Endothelial cell of umbilical vein (primary cell): ENCODE data around the gene LRP2. TPM values are rescaled to one million over a fixed set of nuclear protein-coding genes. Genes with fewer than 3 reads are reported as not detected.

Experiments used
- BruUV-seq: library from RNA; stranded (reverse); fragments of 400-500 nt; replicated peaks from 2 replicates; lab custom pipeline; 2021; lab: Mats Ljungman, UMichigan
- CTCF ChIA-PET: fragments of 300-600, 350-600 bp; sonication (Branson Sonifier 250); formaldehyde crosslinking; loops from one replicate; lab custom pipeline; 2021; ENCODE audit warnings: antibody characterized with exemption, inconsistent platforms; lab: Charles Lee
- POLR2A ChIA-PET: fragments of 300-600, 350-600 bp; sonication (Branson Sonifier 250); formaldehyde crosslinking; loops from one replicate; lab custom pipeline; 2021; ENCODE audit warnings: antibody characterized with exemption, inconsistent platforms; lab: Charles Lee
- DNase-seq: peaks from one replicate; pipeline ENCODE4 v3.0.0-alpha.2; 2011; ENCODE audit warnings: low read depth, low spot score
- FAIRE-seq: peaks from 2 replicates; lab custom pipeline; 2011; peaks lifted over from hg19 to GRCh38; lab: Jason Lieb, UNC
- H2AFZ ChIP-seq: 2 replicates; pipeline ENCODE4 v1.6.0; 2012; ENCODE audit warnings: low read depth, low read length, control low read depth, inconsistent platforms
- H3K27ac ChIP-seq: 2 replicates; pipeline ENCODE4 v1.5.1; 2011; ENCODE audit warnings: low read depth, mild to moderate bottlenecking, control low read depth, low read length, moderate library complexity; ENCODE audit not compliant: insufficient read depth
- H3K27me3 ChIP-seq, 2 experiments: 2 replicates each; pipeline versions ENCODE4 v1.6.0 to v1.6.1; 2011; ENCODE audit warnings: low read length in 2 of 2, mixed read lengths in 1 of 2; ENCODE audit not compliant: control insufficient read depth in 2 of 2, insufficient read depth in 2 of 2
- H3K36me3 ChIP-seq, 2 experiments: 2 replicates in 1 of 2; 3 replicates in 1 of 2; pipeline ENCODE4 v1.5.1; 2011; ENCODE audit warnings: low read length in 2 of 2, mild to moderate bottlenecking in 1 of 2, moderate library complexity in 1 of 2; ENCODE audit not compliant: control insufficient read depth in 2 of 2, insufficient read depth in 2 of 2; ENCODE audit errors: extremely low read depth in 1 of 2
- H3K4me1 ChIP-seq: 3 replicates; pipeline ENCODE4 v1.5.1; 2011; ENCODE audit warnings: mild to moderate bottlenecking, low read length; ENCODE audit not compliant: control insufficient read depth, insufficient read depth; ENCODE audit errors: extremely low read depth
- H3K4me2 ChIP-seq: 2 replicates; pipeline ENCODE4 v1.6.1; 2011; ENCODE audit warnings: low read length, control low read depth, mixed read lengths; ENCODE audit not compliant: insufficient read depth
- H3K4me3 ChIP-seq, 3 experiments: fragments of 200-600 bp in 1 of 3; sonication (generic), shearing (Covaris generic) in 1 of 3; replicated peaks in 1 of 3; 2 replicates each; pipeline ENCODE4 v1.5.1; 2011 to 2016; ENCODE audit warnings: control low read depth in 3 of 3, low read length in 3 of 3, mild to moderate bottlenecking in 2 of 3, inconsistent platforms in 1 of 3, low read depth in 1 of 3, moderate library complexity in 1 of 3; ENCODE audit not compliant: insufficient read depth in 1 of 3
- H3K79me2 ChIP-seq: 2 replicates; pipeline ENCODE4 v1.6.0; 2012; ENCODE audit warnings: low read length, inconsistent platforms; ENCODE audit not compliant: control insufficient read depth, insufficient read depth
- H3K9ac ChIP-seq: replicated peaks from 2 replicates; pipeline ENCODE3; 2011; ENCODE audit warnings: low read length, control low read depth; ENCODE audit not compliant: insufficient read depth; ENCODE audit errors: extremely low read depth
- H3K9me1 ChIP-seq: replicated peaks from 3 replicates; pipeline ENCODE4 v1.6.0; 2011; ENCODE audit warnings: mild to moderate bottlenecking, low read length; ENCODE audit not compliant: control insufficient read depth, insufficient read depth; ENCODE audit errors: extremely low read depth
- H3K9me3 ChIP-seq: replicated peaks from 2 replicates; pipeline ENCODE4 v1.5.1; 2012; ENCODE audit warnings: low read length, inconsistent platforms; ENCODE audit not compliant: control insufficient read depth, insufficient read depth
- H4K20me1 ChIP-seq: replicated peaks from 2 replicates; pipeline ENCODE3; 2011; ENCODE audit warnings: mild to moderate bottlenecking, low read length; ENCODE audit not compliant: control insufficient read depth, insufficient read depth; ENCODE audit errors: extremely low read depth
- EZH2 ChIP-seq: IDR thresholded peaks from 2 replicates; pipeline ENCODE4 v1.6.1; 2012; ENCODE audit warnings: borderline replicate concordance, low read depth, mild to moderate bottlenecking, moderate library complexity, low read length, inconsistent platforms; ENCODE audit not compliant: severe bottlenecking
- FOS ChIP-seq: IDR thresholded peaks from 2 replicates; pipeline ENCODE4 v1.6.1; 2011; ENCODE audit warnings: mild to moderate bottlenecking, low read length, moderate library complexity, borderline replicate concordance; ENCODE audit not compliant: insufficient read depth
- GATA2 ChIP-seq: IDR thresholded peaks from 2 replicates; pipeline ENCODE4 v1.7.0; 2011; ENCODE audit warnings: low read depth, mild to moderate bottlenecking, moderate library complexity, mixed read lengths, low read length; ENCODE audit not compliant: insufficient read length, insufficient read depth
- JUN ChIP-seq: IDR thresholded peaks from 2 replicates; pipeline ENCODE4 v1.6.1; 2011; ENCODE audit warnings: borderline replicate concordance, low read depth; ENCODE audit not compliant: insufficient read length, insufficient read depth
- MYC ChIP-seq: IDR thresholded peaks from one replicate; pipeline ENCODE4 v1.6.1; 2011; ENCODE audit warnings: mild to moderate bottlenecking, low read depth, low read length
- POLR2A ChIP-seq: IDR thresholded peaks from 2 replicates; pipeline ENCODE4 v1.6.1; 2012; ENCODE audit warnings: low read depth, mild to moderate bottlenecking, control low read depth, low read length
- POLR2AphosphoS5 ChIP-seq: IDR thresholded peaks from 2 replicates; pipeline ENCODE4 v1.6.1; 2012; ENCODE audit warnings: low read depth, mild to moderate bottlenecking, control low read depth, low read length, moderate library complexity; ENCODE audit not compliant: insufficient read depth
- dilution Hi-C: fragments of 300-500 bp; cut with MboI; formaldehyde crosslinking; loops from one replicate; pipeline ENCODE4 v1.15.0; 2019; ENCODE audit warnings: low sequenced_read_pairs; ENCODE audit not compliant: extremely low pct_ligation_motif_present
- intact Hi-C: fragments of 100-400 bp; cut with micrococcal nuclease; formaldehyde crosslinking; loops from one replicate; pipeline ENCODE4 v1.10.0; 2022
- polyA plus RNA-seq, 4 experiments: library from polyadenylated mRNA; depleted of rRNA in 3 of 4; stranded (reverse) in 3 of 4; unstranded in 1 of 4; fragments of >200 nt; gene quantifications; 2 replicates each; pipeline versions ENCODE4 v1.2.1 to v1.2.3, GENCODE V29; 2011 to 2012; ENCODE audit warnings: missing spikeins in 1 of 4
- total RNA-seq: library from RNA; stranded (reverse); gene quantifications from 2 replicates; pipeline ENCODE4 v1.2.3, GENCODE V29; 2021
- TF ChIP-seq, protein P1 (sequence below), 2 donors: IDR thresholded peaks; 1 replicate in 1 of 2; 2 replicates in 1 of 2; pipeline ENCODE4 v1.5.1; 2011; ENCODE audit warnings: low read length in 2 of 2, mild to moderate bottlenecking in 2 of 2, moderate library complexity in 2 of 2, control low read depth in 1 of 2, inconsistent platforms in 1 of 2, low read depth in 1 of 2; ENCODE audit not compliant: insufficient read depth in 1 of 2; ENCODE audit errors: extremely low read depth in 1 of 2
- TF ChIP-seq, protein P2 (sequence below): IDR thresholded peaks from 2 replicates; pipeline ENCODE4 v1.6.1; 2011; ENCODE audit not compliant: insufficient read depth, insufficient read length

The LRP2 gene
- total and polyA plus RNA-seq, 2 donors (not counting 3 experiments of a cell fraction or from before 2014, with no cell fraction given): not detected

DNA sequence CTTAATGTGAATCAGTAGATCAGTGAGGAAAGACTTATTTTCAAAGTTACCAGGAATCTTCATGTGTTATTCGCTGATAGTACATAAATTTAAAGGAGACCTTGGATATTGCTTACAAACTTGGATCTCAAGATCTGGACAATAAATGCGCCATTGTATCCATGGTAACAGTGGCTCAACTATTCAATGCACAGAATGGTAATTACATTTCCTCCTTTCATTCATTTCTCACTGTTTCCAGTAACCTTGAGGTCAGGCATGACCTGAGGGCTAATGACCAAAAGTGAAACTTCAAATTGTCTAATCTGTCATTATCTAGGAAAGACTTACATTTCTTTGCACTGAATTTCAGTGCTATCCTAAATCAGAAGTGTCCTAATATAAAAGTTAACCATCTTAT lies 8.1 kb downstream of the LRP2 start:
- H3K27ac ChIP-seq: no peak overlapping the region
- no peaks in the 10 kb centered on the region for H3K4me1 ChIP-seq
- TF ChIP-seq MYC (no peak), FOS (no peak), POLR2A (no peak), GATA2 (no peak), JUN (no peak), POLR2AphosphoS5 (no peak), EZH2 (no peak)
- TF ChIP-seq, protein P1, sequence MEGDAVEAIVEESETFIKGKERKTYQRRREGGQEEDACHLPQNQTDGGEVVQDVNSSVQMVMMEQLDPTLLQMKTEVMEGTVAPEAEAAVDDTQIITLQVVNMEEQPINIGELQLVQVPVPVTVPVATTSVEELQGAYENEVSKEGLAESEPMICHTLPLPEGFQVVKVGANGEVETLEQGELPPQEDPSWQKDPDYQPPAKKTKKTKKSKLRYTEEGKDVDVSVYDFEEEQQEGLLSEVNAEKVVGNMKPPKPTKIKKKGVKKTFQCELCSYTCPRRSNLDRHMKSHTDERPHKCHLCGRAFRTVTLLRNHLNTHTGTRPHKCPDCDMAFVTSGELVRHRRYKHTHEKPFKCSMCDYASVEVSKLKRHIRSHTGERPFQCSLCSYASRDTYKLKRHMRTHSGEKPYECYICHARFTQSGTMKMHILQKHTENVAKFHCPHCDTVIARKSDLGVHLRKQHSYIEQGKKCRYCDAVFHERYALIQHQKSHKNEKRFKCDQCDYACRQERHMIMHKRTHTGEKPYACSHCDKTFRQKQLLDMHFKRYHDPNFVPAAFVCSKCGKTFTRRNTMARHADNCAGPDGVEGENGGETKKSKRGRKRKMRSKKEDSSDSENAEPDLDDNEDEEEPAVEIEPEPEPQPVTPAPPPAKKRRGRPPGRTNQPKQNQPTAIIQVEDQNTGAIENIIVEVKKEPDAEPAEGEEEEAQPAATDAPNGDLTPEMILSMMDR (IDR thresholded peaks at IDR 0.05; ENCODE audit: extremely low read depth in 1 of 2, insufficient read depth in 1 of 2, low read depth in 1 of 2, low read length in 2 of 2): no peak
- TF ChIP-seq, protein P2, sequence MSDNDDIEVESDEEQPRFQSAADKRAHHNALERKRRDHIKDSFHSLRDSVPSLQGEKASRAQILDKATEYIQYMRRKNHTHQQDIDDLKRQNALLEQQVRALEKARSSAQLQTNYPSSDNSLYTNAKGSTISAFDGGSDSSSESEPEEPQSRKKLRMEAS: no peak
- H3K36me3 ChIP-seq: no peaks in the 10 kb centered on the region
- no TSS peak for BruUV-seq
- peaks cover 7 to 9% of the 10 kb centered on the region in 2 experiments for H3K27me3 ChIP-seq
- no peak overlapping the region for H2AFZ ChIP-seq
- FAIRE-seq: no peak
- H4K20me1 ChIP-seq: no peaks in the 10 kb centered on the region
- ChIA-PET POLR2A (no interaction called here), CTCF (interaction anchor here (0.7 kb wide), 1 partner anchor 11 kb away, joined by 3 read pairs; no protein-coding TSS in a partner anchor)
- H3K9ac ChIP-seq: no peak overlapping the region
- no peaks in the 10 kb centered on the region for H3K79me2 ChIP-seq
- H3K9me1 ChIP-seq: no peaks in the 10 kb centered on the region
- DNase-seq: no peak
- no peak overlapping the region for H3K4me3 ChIP-seq
- dilution Hi-C loops (no loop called here), intact Hi-C loops (no loop called here)
- no peak overlapping the region for H3K4me2 ChIP-seq
- no peaks in the 10 kb centered on the region for H3K9me3 ChIP-seq
